ENCODE data around the gene KRTAP24-1. TPM values are rescaled to one million over a fixed set of nuclear protein-coding genes. Genes with fewer than 3 reads are reported as not detected.

The KRTAP24-1 gene
- total and polyA plus RNA-seq, 3 donors from 2014 or later: not detected

DNA sequence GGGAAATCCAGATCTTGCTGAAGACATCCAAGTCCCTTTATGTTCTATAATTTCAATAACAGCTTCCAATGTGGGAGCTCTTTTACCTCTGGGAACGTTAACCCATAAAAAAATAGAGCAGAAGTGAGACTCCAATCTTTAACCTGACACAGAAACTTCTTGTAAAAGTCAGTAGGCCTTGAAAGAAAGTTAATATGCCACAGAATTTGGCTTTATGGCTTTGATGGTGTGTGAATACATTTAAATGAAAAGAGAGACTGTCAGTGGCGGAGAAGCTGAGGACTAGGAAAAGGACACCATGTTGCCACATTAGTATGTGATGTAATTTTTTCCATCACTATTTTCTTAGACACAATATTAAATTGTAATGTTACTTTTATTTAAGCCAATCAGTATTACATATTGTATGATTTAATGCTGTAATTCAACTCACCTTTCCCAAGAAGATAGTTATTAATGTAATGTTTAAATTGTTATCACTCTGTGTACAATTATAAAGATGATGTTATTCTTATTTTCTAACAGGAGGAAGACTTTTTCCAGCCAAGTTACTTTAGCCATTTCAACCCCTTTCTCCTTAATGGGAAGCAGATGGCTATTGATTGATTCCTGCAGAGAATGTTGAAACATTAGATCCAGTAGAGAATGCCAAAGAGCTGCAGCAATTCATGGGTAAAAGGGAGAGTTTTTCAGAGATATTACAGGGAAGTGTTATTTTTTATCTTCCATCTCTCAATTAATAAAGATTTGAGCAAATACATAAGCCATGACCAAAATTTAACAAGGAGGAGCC lies 49.3 kb downstream of the KRTAP24-1 start:
- Histone ChIP-seq H3K27ac (no peak overlapping the region), H3K36me3 (ENCODE audit: low read depth, missing control alignments) (no peaks in the 10 kb centered on the region), H3K4me1 (no peaks in the 10 kb centered on the region), H3K27me3 (no peaks in the 10 kb centered on the region), H3K9me3 (no peaks in the 10 kb centered on the region), H3K4me3 (no peak overlapping the region)
- intact Hi-C loops (cut with DNase I; ENCODE audit: low total_unique reads): no loop called here
- no peak for DNase-seq
- no peak for TF ChIP-seq POLR2A (IDR thresholded peaks at IDR 0.05)
- TF ChIP-seq, protein P1, sequence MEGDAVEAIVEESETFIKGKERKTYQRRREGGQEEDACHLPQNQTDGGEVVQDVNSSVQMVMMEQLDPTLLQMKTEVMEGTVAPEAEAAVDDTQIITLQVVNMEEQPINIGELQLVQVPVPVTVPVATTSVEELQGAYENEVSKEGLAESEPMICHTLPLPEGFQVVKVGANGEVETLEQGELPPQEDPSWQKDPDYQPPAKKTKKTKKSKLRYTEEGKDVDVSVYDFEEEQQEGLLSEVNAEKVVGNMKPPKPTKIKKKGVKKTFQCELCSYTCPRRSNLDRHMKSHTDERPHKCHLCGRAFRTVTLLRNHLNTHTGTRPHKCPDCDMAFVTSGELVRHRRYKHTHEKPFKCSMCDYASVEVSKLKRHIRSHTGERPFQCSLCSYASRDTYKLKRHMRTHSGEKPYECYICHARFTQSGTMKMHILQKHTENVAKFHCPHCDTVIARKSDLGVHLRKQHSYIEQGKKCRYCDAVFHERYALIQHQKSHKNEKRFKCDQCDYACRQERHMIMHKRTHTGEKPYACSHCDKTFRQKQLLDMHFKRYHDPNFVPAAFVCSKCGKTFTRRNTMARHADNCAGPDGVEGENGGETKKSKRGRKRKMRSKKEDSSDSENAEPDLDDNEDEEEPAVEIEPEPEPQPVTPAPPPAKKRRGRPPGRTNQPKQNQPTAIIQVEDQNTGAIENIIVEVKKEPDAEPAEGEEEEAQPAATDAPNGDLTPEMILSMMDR (IDR thresholded peaks at IDR 0.05): no peak
- 83 to 86% methylated on average over 2 of the region's 2 CpGs for WGBS, 2 donors

DNA sequence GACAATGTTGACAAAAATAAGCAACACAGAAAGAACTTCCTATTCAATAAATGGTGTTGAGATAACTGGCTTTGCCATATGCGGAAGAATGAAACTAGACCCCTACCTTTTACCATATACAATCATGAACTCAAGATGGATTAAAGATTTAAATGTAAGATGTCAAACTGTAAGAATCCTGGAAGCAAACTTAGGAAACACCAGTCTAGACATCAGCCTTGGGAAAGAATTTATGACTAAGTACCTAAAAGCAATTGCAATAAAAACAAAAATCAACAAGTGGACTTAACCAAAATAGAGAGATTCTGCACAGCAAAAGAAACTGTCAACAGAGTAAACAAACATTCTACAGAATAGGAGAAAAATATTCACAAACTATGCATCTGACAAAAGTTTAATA lies 50.7 kb downstream of the KRTAP24-1 start:
- Histone ChIP-seq H3K27me3 (no peaks in the 10 kb centered on the region), H3K4me3 (no peak overlapping the region), H3K9me3 (no peaks in the 10 kb centered on the region), H3K4me1 (no peaks in the 10 kb centered on the region), H3K27ac (no peak overlapping the region), H3K36me3 (ENCODE audit: low read depth, missing control alignments) (no peaks in the 10 kb centered on the region)
- no peak for DNase-seq
- WGBS, 2 donors: 96 to 97% methylated on average over 1 of the region's 1 CpG
- intact Hi-C loops (cut with DNase I; ENCODE audit: low total_unique reads): no loop called here
- TF ChIP-seq POLR2A (IDR thresholded peaks at IDR 0.05): no peak
- TF ChIP-seq, protein P1 (IDR thresholded peaks at IDR 0.05): no peak

Other genes with a start within 250 kb of the KRTAP24-1 start
- not detected for gene CLDN17, start 116.1 kb downstream of the KRTAP24-1 start, total RNA-seq
- gene CLDN17, start 116.1 kb downstream of the KRTAP24-1 start, polyA plus RNA-seq (ENCODE audit: insufficient read depth, low read depth, low replicate concordance): 0.46 TPM
- not detected for gene CLDN8, start 66.9 kb downstream of the KRTAP24-1 start, total RNA-seq
- gene CLDN8, start 66.9 kb downstream of the KRTAP24-1 start, polyA plus RNA-seq (ENCODE audit: insufficient read depth, low read depth, low replicate concordance): not detected
- not detected for gene KRTAP25-1, start 6.6 kb upstream of the KRTAP24-1 start, total RNA-seq
- not detected for gene KRTAP25-1, start 6.6 kb upstream of the KRTAP24-1 start, polyA plus RNA-seq (ENCODE audit: insufficient read depth, low read depth, low replicate concordance)
- under 1 TPM in 1 of 2 donors, not detected in 1; 0.37 TPM for gene KRTAP26-1, start 37.4 kb upstream of the KRTAP24-1 start, total RNA-seq
- gene KRTAP26-1, start 37.4 kb upstream of the KRTAP24-1 start, polyA plus RNA-seq (ENCODE audit: insufficient read depth, low read depth, low replicate concordance): not detected
- gene KRTAP27-1, start 54.7 kb upstream of the KRTAP24-1 start, total RNA-seq: not detected
- not detected for gene KRTAP27-1, start 54.7 kb upstream of the KRTAP24-1 start, polyA plus RNA-seq (ENCODE audit: insufficient read depth, low read depth, low replicate concordance)
- gene KRTAP23-1, start 65.7 kb upstream of the KRTAP24-1 start, total RNA-seq: not detected
- gene KRTAP23-1, start 65.7 kb upstream of the KRTAP24-1 start, polyA plus RNA-seq (ENCODE audit: insufficient read depth, low read depth, low replicate concordance): not detected
- not detected for gene KRTAP13-2, start 89.3 kb upstream of the KRTAP24-1 start, total RNA-seq
- gene KRTAP13-2, start 89.3 kb upstream of the KRTAP24-1 start, polyA plus RNA-seq (ENCODE audit: insufficient read depth, low read depth, low replicate concordance): not detected
- not detected for gene KRTAP13-1, start 113.1 kb upstream of the KRTAP24-1 start, total RNA-seq
- not detected for gene KRTAP13-1, start 113.1 kb upstream of the KRTAP24-1 start, polyA plus RNA-seq (ENCODE audit: insufficient read depth, low read depth, low replicate concordance)
- not detected for gene KRTAP13-3, start 143.0 kb upstream of the KRTAP24-1 start, total RNA-seq
- gene KRTAP13-3, start 143.0 kb upstream of the KRTAP24-1 start, polyA plus RNA-seq (ENCODE audit: insufficient read depth, low read depth, low replicate concordance): not detected
- not detected for gene KRTAP13-4, start 147.3 kb upstream of the KRTAP24-1 start, total RNA-seq
- not detected for gene KRTAP13-4, start 147.3 kb upstream of the KRTAP24-1 start, polyA plus RNA-seq (ENCODE audit: insufficient read depth, low read depth, low replicate concordance)
- not detected for gene KRTAP15-1, start 157.3 kb upstream of the KRTAP24-1 start, total RNA-seq
- not detected for gene KRTAP15-1, start 157.3 kb upstream of the KRTAP24-1 start, polyA plus RNA-seq (ENCODE audit: insufficient read depth, low read depth, low replicate concordance)
- gene KRTAP19-1, start 197.4 kb upstream of the KRTAP24-1 start, total RNA-seq: not detected
- not detected for gene KRTAP19-1, start 197.4 kb upstream of the KRTAP24-1 start, polyA plus RNA-seq (ENCODE audit: insufficient read depth, low read depth, low replicate concordance)
- gene KRTAP19-2, start 204.5 kb upstream of the KRTAP24-1 start, total RNA-seq: not detected
- not detected for gene KRTAP19-2, start 204.5 kb upstream of the KRTAP24-1 start, polyA plus RNA-seq (ENCODE audit: insufficient read depth, low read depth, low replicate concordance)
- gene KRTAP19-3, start 209.1 kb upstream of the KRTAP24-1 start, total RNA-seq: not detected
- not detected for gene KRTAP19-3, start 209.1 kb upstream of the KRTAP24-1 start, polyA plus RNA-seq (ENCODE audit: insufficient read depth, low read depth, low replicate concordance)
- gene KRTAP19-4, start 214.2 kb upstream of the KRTAP24-1 start, total RNA-seq: not detected
- gene KRTAP19-4, start 214.2 kb upstream of the KRTAP24-1 start, polyA plus RNA-seq (ENCODE audit: insufficient read depth, low read depth, low replicate concordance): not detected
- not detected for gene KRTAP19-5, start 219.2 kb upstream of the KRTAP24-1 start, total RNA-seq
- gene KRTAP19-5, start 219.2 kb upstream of the KRTAP24-1 start, polyA plus RNA-seq (ENCODE audit: insufficient read depth, low read depth, low replicate concordance): not detected

Data from testis (tissue), 3 donors.